GM21447 (cell line): ENCODE data around the gene SECTM1.
"Not testable (repeated sequence)": the region's sequence is repeated elsewhere in the genome, so short reads cannot be mapped to it uniquely, and the experiment has no call there.

ENCODE experiments used
- ATAC-seq: cut with Tn5 transposase; IDR thresholded peaks from one replicate; pipeline ENCODE4 v1.9.1; 2021; ENCODE audit not compliant: unreplicated experiment

SECTM1 gene

DNA sequence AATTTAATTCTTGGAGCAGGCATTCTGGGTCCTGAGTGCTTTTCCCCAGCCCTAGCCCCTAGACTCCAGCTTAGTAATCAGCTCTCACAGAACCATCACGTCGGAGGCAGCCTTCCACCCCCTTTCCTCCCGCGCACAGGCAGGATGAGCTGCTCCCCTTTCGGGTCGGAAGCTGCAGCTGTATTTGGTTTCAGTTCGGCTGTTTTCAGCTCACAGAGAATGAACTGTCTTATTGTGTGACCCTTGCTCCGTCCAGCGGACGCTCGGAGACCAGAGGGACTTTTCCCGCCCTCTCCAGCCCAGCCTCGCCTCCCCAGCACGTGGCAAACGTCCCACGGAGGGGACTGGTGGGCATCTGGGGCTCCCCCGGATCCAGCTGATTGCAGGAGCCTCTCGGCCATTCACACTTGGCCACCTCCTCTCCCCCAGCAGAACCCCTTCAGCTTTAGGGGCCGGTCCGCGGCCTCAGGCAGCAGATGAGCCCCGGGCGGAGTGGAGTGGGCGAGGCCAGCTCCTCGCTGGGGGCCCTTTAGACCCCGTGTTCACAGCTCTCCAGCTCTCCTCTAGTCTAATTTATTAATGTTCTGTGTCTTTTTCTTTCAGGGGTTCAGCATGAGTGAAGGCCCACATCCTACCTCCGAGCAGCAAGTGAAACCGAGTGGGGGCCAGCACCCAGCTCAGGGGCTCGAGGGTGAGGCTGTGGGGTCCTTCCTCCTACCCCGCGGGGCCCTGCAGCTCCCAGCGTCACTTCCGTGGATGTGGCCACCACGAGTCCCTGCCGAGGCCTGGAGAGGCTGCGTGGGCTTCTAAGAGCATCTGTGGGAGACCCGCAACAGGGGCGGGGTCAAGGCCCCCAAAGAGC lies 37.1 kb upstream of the SECTM1 start:
- peak; percentile 70 for ATAC-seq

DNA sequence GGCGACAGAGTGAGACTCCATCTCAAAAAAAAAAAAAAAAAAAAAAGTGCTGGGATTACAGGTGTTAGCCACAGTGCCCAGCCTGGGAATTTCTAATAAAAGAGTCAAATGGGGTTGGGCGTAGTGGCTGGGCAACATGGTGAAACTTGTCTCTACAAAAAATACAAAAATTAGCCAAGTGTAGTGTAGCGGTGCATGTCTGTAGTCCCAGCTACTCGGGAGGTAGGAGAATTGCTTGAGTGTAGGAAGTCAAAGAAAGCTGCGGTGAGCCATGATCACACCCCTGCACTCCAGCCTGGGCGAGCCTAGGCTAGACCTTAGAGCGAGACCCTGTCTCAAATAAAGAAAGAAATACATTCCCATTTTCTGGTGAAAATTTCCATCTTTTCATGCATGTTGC lies 35.6 kb upstream of the SECTM1 start:
- ATAC-seq: no peak

DNA sequence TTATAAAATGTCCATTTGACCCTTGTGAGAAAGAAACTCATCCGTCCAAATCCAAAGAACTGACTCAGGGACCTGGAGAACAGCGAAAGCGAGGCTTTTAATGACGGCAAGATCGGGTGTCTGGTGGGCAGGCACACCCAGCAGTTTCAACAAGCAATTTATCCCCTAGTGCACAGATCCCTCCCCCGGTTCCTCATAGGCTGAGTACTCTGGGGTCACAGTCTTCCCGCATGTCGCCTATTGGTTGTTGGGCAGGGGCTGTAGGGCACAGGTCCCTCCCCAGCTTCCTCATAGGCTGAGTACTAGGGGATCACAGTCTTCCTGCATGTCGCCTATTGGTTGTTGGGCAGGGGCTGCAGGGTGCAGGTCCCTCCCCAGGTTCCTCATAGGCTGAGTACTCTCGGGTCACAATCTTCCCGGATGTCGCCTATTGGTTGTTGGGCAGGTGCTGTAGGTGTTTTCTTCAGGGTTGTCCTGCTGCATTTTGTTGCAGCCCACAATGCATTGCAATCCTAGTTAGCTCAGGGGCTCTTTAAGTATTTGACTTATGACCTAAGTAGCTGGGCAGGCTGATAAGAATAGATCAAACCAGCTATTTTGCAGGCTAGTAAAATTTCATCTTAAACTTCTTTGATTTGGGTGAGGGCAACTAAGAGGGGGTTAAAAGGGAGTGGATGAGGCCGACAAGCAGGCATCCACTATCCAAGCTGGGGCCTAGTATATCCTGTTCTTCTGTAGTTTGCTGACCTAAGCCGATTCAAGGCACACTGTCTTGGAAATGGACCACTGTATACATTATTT lies 34.4 kb upstream of the SECTM1 start:
- ATAC-seq: no peak

DNA sequence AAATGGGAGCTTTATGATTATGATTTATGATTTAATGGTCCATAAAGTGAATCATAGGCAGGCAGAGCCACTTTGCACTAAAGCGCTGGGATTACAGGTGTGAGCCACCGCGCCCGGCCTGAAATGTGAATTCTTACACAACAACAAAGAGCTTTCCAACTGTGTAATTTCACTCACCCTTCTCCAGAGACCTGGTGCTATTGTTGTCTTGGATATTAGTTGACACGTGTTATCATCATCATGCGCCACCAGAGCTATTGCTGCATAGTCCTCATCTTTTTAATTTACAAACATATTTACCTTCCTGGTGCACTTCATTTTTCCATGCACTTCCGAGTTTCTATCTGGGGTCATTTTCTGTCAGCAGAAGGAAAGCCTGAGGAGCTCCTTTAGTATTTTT lies 33.2 kb upstream of the SECTM1 start:
- no peak for ATAC-seq

DNA sequence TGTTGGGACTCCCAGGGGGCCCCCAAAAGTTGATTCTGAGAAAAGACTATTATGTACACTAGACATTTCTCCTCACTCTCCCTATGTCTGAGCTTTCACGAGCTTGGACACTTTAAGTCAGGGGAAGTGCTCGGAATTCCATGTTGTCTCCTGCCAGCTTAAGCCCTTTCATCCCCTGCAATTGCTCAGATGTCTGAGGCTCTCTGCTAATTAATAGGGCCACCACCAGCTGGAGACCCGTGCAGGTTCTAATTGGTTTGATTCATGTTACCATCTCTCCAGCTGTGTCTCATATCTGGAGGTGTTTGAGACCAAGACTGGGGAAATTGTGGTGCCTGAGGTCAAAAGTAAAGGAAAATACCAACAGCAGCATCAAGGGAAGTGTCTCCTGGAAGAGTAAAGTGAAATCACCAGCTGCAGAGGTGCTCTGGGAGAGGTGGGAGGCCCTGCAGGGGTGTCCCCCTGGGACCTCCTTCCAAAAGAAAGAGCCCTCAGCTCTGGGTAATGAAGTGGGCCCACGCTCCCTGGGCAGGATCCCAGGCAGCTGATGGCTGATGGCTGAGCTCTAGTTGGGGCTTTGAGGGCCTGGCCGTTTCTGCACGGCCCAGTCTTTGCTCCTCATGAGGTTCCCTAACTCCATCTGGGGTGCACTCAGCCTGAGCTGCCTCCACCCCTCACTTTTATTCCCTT lies 32.2 kb upstream of the SECTM1 start:
- ATAC-seq: no peak

DNA sequence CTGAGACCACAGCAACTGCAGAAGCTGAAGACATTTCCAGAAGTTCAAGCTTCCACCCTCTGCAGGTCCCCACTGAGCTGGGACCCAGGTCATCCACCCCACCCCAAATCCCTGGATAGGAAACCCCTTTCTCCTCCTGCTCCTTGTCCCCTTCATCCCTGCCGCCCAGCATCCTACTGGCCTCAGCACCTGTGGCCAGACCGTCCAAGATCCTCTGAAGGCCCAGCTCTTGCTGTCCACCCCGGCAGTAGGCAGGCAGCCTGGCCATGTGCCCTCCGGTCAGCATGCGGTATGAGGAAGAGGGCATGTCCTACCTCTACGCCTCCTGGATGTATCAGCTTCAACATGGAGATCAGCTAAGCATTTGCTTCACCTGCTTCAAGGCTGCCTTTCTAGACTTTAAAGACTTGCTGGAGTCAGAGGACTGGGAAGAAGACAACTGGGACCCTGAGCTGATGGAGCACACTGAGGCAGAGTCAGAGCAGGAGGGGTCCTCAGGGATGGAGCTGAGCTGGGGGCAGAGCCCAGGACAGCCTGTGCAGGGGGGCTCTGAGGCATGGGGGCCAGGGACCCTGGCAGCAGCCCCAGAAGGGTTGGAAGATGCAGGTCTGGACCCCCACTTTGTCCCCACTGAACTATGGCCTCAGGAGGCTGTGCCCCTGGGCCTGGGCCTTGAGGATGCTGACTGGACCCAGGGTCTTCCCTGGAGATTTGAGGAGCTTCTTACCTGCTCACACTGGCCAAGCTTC lies 28.5 kb upstream of the SECTM1 start:
- ATAC-seq: no peak

DNA sequence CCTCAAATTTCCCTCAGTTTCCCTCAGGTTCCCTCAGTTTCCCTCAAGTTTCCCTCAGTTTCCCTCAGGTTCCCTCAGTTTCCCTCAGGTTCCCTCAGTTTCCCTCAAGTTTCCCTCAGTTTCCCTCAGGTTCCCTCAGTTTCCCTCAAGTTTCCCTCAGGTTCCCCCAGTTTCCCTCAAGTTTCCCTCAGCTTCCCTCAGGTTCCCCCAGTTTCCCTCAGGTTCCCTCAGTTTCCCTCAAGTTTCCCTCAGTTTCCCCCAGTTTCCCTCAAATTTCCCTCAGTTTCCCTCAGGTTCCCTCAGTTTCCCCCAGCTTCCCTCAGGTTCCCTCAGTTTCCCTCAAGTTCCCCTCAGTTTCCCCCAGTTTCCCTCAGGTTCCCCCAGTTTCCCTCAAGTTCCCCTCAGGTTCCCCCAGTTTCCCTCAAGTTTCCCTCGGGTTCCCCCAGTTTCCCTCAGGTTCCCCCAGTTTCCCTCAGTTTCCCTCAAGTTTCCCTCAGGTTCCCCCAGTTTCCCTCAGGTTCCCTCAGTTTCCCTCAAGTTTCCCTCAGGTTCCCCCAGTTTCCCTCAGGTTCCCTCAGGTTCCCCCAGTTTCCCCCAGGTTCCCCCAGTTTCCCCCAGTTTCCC lies 26.0 kb upstream of the SECTM1 start:
- ATAC-seq: not testable (repeated sequence)

DNA sequence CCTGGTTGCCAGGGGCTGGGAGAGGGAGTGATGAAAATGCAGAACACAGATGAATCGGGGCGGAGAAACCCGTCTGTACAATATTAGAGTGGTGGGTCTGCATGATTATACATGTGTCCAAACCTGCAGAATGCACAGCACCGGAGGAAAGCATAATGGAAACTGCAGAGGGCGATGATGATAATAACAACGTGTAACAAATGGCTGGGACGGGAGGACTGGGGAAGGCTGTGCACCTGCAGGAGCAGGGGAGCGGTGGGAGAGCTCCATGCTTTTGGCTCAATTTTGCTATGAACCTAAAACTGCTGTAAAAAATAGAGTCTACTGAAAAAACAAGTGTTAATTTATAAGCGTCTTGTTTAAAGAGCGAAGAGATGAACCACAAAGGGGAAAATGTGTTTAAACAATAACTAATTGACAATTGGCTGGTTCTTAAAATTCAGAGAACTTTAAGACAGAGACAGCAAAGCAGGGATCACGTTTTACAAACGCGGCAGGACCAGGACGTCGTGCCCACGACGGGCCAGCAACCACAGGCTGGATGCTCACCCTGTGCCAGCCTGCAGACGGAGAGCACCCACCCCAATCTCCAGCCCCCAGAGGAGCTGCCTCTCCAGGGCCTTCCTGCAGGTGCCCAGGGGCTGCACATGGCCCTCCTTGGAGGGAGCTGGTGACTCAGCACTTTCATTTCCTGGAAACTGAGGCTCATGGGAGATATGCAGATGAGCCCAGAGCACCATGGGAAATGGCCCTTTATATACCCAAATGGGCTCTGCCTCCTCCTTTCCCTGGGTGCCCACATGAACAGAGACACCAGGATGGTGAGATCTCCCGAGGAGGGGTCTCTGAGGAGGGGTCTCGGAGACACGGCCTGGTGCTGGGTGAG lies 25.1 kb upstream of the SECTM1 start, which contains the start of gene TEX19:
Gene TEX19 (plus strand): TSS at position 783 of the 886 bp plus-strand sequence. CDS start 2,904 bp downstream, outside the sequence.
- no peak for ATAC-seq

DNA sequence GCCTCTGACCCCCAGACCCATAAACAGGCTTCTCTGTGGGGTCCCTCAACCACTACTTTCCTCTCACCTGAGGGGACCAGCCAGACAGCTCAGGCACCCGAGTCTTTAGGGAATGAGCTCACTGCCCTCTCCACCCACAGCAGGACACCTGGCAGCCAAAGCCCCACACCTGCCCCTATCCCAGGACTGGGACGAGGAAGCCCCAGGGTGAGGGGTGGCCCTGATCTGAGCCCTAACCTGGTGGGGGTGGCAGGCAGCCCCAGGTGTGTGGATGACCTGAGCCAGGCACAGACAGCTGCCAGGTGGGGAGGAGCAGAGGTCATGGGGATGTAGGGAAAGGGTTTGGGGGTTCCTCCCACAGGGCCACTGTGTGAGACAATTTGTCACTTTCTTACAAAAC lies 23.8 kb upstream of the SECTM1 start:
- no peak for ATAC-seq

DNA sequence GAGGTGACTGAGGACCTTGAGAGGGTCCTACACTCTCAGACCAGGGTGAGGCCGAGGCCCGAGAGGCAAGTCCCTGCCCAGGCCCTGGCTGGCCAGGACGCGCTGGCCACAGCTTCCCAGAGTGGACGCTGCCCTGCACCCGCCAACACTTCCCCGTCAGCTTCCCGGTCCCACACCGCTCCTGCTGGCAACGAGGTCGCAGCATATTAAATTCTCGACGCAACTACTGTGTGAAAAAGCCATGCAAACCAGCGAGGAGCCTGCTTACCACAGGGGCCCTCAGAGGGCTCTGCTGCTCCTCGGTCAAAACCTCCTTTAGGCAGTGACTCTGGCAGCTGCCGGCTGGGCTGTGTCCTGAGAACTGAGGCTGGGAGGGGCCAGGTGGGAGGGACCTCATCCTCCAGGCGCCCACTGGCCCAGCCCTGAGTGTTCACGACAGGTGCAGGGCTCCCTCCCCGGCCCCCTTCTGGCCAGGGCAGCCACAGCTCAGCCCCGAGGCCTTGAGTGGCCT lies 23.3 kb upstream of the SECTM1 start:
- ATAC-seq: no peak

DNA sequence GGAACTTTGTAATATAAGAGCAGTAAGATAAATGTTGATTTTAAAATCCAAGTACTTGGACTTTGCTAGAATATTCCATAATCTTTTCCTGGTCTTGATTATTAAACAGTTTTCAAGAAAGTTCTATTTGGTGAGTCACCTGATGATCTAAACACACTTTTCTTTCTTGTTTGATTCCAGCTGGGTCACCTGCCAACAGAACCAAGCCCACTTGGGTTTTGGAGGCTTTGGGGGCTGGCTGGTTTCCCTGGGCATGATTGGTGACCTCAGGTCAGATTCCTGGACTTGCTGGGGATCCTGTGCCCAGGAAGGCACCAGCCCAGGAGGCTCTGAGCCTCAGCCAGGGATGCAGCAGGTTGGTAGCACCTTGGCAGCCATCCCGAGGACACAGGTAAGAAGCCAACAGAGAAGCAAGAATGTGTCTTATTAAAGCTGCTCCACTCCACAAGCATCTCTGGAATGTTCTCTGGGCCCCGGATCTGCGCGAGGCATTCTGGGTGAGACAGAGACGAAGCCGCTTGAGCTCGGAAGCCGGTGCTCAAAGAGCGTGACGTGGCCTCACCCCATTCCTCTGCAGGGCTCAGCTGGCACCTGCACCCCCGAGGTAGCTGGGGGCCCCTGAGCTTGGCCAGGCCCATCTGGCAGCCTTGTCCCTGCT lies 22.3 kb upstream of the SECTM1 start:
- ATAC-seq: no peak

DNA sequence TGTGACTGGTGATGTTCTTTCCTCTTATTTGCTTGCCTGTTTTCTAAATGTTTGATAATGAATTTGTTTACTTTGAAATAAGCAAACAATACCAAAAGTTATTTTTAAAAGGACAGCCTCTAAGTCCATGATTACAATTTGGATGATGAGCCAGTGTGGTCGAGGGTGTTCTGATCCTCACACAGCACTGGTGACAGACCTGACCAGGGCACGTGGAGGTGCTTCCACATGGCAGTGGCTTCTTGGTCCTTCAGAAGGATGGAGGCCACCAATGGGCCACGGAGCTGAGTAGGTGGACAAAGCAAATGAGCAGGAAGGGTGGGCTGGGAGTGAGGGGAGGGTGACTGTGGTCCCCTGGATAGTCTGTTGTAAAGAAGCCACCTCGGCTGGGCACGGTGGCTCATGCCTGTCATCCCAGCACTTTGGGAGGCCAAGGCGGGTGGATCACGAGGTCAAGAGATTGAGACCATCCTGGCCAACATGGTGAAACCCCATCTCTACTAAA lies 21.3 kb upstream of the SECTM1 start:
- no peak for ATAC-seq

DNA sequence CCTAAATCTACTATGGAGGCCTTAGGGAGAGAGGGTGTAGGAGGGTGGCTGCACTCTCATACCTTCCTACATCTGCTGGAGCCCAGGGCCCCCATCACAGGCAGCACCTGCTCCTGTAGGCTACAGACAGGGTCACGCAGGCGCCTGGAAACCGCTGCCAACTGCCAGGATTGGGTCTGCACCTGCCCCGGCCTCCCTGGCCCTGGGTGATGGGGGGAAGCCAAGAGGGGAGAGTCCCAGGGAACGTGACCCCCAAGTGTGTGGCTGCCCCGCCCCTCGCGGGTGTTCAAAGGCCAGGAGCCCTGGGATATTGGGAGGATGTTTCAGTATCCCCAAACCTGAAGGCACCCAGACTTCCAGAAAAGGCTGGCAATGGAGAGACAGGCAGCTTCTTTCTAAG lies 19.9 kb upstream of the SECTM1 start:
- ATAC-seq: no peak

DNA sequence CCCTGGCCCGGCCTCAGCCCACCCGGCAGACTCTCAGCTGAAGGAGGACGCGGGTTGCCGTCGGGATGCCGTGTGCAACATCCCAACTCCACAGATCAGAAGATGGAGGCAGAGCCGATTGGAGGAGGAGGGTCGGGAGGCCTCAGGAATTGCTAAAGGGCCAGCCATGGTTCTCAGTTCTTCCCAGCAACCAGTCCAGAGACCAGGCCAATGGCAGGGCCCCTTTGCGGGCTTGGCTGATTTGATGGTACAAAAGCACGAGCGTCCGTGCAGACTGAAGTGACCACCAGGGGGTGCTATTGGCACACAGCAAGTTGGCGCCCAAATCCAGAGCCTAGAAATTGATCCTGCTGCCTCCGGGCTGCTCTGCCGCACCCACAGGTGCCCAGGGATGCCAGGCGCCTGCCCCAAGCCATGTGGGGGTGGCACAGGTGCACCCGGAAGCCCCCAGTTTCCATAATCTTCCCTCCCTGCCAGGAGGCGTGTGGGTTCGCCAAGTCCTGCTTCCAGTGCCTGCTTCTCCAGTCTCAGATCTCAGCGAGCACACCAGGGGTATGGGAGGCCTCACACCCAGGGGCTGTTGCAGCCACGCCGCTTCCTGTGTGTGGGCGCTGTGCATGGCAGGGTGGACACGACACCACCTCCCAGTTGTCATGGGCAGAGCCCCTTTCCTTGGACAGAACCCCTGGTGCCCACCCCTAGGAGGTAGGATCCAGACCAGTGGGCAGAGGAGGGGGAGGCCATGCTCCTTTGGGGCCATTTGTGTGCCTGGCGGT lies 18.3 kb upstream of the SECTM1 start:
- ATAC-seq: peak; percentile 60

DNA sequence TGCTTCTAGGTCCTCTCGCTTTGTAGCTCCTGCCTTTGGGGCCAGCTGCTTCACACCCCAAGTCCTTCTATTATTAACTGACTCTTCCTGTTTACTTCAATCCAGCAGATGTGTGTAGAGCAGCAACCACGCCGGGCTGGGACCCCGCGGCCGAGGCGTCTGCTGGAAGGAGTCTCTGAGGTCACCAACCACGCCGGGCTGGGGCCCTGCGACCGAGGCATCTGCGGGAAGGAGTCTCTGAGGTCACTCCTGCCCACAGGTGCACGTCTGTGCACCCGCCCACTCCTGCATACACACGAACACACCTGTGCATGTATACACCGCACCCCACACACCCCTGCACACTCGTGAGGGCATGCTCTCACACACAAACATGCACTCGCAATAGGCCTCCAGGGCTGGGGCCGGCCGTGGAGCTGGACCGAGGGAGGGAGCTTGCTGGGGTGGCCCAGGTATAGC lies 17.7 kb upstream of the SECTM1 start:
- ATAC-seq: peak; percentile 54

DNA sequence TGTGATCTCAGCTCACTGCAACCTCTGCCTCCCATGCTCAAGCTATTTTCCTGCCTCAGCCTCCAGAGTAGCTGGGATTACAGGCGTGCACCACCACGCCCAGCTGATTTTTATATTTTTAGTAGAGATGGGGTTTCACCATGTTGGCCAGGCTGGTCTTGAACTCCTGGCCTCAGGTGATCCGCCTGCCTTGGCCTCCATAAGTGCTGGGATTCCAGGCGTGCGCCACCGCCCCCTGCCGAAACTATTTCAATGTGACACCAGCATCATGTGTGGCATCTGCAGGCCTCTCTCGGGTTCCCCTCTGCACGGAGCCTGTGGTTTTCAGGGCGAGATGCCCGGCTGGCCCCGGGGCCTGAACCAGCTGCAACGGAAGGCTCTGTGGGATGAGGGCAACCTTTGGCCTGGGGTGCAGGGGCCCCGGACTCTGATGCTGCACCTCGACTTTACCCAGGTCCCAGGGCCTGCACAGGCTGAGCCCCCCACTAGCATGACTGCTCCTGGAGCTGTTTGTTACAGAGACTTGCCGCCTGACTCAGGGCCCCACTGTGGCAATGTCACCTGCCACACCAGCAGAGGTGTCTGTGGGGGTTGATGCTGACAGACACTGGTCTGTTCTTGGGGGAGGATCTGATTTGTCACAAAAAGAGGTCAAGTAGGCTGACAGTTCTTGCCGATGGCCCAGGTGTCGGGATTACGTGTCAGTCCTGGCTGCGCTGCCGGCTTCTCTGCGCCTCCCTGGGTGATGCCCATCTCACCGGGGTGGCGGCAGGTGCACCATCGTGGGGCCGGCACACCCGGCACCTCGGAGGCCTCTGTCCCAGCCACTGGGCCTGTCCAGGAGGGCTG lies 16.8 kb upstream of the SECTM1 start:
- ATAC-seq: no peak

DNA sequence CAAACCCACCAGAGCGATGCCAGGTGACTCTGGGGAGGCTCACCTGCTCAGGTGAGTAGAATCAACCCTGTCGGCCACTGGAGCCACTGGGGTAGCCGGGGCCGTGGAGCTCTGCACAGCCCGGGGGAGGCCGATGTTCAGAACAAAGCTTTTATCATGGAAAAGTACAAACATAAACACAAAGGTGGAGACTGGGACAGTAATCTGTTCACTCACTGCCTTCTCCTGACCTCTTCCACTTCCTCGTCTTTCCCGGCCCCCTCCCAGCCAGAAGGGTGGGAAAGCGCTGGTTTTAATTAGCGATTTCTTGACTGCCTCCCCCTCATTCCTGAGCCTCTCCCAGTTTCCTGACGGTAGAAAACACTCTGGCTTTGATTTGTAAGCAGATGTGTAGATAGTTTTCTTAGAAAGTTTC lies 15.7 kb upstream of the SECTM1 start:
- ATAC-seq: no peak
